Measurements from ENCODE around the gene MAB21L3.

Gene MAB21L3

DNA sequence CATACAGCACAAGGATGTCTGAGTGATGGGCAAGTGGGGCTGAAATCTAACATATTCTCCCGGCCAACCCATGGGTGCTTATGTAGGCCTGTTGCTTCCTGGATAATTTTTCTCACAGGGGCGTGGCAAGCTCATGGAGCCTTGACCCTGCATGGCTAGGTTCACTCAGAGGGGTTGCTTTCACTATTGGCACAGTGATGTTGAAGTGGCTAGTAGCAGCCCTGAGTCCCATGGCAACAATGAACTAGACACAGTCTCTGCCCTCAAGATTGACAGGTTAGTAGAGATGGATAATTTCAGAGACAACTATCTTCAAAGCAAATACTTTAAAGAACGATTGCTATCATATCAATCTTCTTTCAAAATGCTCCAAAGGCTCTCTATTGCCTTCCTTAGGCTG, 6.5 kb upstream of the MAB21L3 start:
- Histone ChIP-seq H3K9me3 (replicated peaks; ENCODE audit: insufficient read depth, low read length) (no peaks in the 10 kb centered on the region), H3K27me3 (replicated peaks; ENCODE audit: insufficient read depth, low read length) (no peaks in the 10 kb centered on the region), H4K20me1 (ENCODE audit: insufficient read depth, low read length) (no peaks in the 10 kb centered on the region), H2AFZ (ENCODE audit: low read length) (no peak overlapping the region), H3K79me2 (ENCODE audit: low read length) (no peaks in the 10 kb centered on the region), H3K4me2 (ENCODE audit: low read depth, low read length) (no peak overlapping the region), H3K4me1 (ENCODE audit: low read length) (peaks cover 26% of the 10 kb centered on the region), H3K36me3 (replicated peaks; ENCODE audit: insufficient read depth, low read length) (no peaks in the 10 kb centered on the region), H3K9me2 (replicated peaks; ENCODE audit: insufficient read depth, low read length) (no peaks in the 10 kb centered on the region), H3K27ac (ENCODE audit: low read length) (no peak overlapping the region), H3F3A (ENCODE audit: insufficient read depth, low read length) (no peaks in the 10 kb centered on the region), H3K9ac (ENCODE audit: low read length) (no peak overlapping the region), H3K4me3 (ENCODE audit: low read length) (no peak overlapping the region)
- TF ChIP-seq, protein P1, sequence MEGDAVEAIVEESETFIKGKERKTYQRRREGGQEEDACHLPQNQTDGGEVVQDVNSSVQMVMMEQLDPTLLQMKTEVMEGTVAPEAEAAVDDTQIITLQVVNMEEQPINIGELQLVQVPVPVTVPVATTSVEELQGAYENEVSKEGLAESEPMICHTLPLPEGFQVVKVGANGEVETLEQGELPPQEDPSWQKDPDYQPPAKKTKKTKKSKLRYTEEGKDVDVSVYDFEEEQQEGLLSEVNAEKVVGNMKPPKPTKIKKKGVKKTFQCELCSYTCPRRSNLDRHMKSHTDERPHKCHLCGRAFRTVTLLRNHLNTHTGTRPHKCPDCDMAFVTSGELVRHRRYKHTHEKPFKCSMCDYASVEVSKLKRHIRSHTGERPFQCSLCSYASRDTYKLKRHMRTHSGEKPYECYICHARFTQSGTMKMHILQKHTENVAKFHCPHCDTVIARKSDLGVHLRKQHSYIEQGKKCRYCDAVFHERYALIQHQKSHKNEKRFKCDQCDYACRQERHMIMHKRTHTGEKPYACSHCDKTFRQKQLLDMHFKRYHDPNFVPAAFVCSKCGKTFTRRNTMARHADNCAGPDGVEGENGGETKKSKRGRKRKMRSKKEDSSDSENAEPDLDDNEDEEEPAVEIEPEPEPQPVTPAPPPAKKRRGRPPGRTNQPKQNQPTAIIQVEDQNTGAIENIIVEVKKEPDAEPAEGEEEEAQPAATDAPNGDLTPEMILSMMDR (IDR thresholded peaks at IDR 0.05; ENCODE audit: low read length) = no peak
- TF ChIP-seq EZH2 (optimal IDR thresholded peaks at IDR 0.05; ENCODE audit: low read depth, low read length) (no peak), EZH2phosphoT487 (IDR thresholded peaks at IDR 0.05; ENCODE audit: low read length) (no peak)
- no peak for DNase-seq

DNA sequence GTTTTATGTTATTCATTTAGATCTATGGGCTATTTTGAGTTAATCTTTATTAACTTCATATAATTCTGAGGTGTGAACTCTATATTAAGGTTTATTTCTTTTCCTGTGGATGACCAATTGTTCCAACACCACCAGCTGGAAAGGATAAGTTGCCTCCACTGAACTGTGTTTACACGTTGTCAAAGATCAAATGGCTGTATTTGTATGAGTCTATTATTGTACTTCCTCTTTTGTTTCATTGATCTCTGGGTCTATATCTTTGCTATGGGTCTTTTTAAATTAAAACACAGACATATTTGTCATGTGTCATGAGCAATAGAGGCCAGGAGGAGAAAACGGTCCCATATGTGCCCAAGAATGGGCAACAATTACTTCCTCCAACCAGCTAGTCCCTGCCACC, 5.2 kb upstream of the MAB21L3 start:
- Histone ChIP-seq H2AFZ (ENCODE audit: low read length) (no peak overlapping the region), H3K4me1 (ENCODE audit: low read length) (peaks cover 24% of the 10 kb centered on the region), H3K9ac (ENCODE audit: low read length) (no peak overlapping the region), H3K36me3 (replicated peaks; ENCODE audit: insufficient read depth, low read length) (no peaks in the 10 kb centered on the region), H3K9me3 (replicated peaks; ENCODE audit: insufficient read depth, low read length) (no peaks in the 10 kb centered on the region), H3K4me2 (ENCODE audit: low read depth, low read length) (no peak overlapping the region), H3F3A (ENCODE audit: insufficient read depth, low read length) (no peaks in the 10 kb centered on the region), H4K20me1 (ENCODE audit: insufficient read depth, low read length) (no peaks in the 10 kb centered on the region), H3K4me3 (ENCODE audit: low read length) (no peak overlapping the region), H3K9me2 (replicated peaks; ENCODE audit: insufficient read depth, low read length) (no peaks in the 10 kb centered on the region), H3K27me3 (replicated peaks; ENCODE audit: insufficient read depth, low read length) (no peaks in the 10 kb centered on the region), H3K27ac (ENCODE audit: low read length) (no peak overlapping the region), H3K79me2 (ENCODE audit: low read length) (no peaks in the 10 kb centered on the region)
- no peak for DNase-seq
- TF ChIP-seq EZH2 (optimal IDR thresholded peaks at IDR 0.05; ENCODE audit: low read depth, low read length) = no peak
- no peak for TF ChIP-seq EZH2phosphoT487 (IDR thresholded peaks at IDR 0.05; ENCODE audit: low read length)
- TF ChIP-seq, protein P1 (IDR thresholded peaks at IDR 0.05; ENCODE audit: low read length) = no peak

DNA sequence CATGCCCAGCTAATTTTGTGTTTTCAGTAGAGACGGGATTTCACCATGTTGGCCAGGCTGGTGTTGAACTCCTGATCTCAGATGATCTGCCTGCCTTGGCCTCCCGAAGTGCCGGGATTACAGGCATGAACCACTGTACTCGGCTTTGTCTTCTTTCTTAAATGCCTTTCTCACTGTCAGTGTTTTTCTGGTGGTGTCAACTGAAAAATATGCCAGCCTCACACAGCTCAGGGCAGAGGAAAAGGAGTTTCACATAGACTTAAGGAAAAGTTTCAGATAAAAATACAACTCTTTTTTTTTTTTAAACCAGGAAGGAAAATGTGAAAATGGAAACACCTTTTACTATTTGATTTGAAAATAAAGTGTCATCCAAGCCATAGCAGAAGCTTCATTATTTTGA, 4.6 kb upstream of the MAB21L3 start:
- Histone ChIP-seq H3F3A (ENCODE audit: insufficient read depth, low read length) (no peaks in the 10 kb centered on the region), H3K4me1 (ENCODE audit: low read length) (peaks cover 23% of the 10 kb centered on the region), H3K9ac (ENCODE audit: low read length) (no peak overlapping the region), H3K79me2 (ENCODE audit: low read length) (no peaks in the 10 kb centered on the region), H3K27me3 (replicated peaks; ENCODE audit: insufficient read depth, low read length) (no peaks in the 10 kb centered on the region), H3K4me3 (ENCODE audit: low read length) (no peak overlapping the region), H4K20me1 (ENCODE audit: insufficient read depth, low read length) (no peaks in the 10 kb centered on the region), H3K4me2 (ENCODE audit: low read depth, low read length) (no peak overlapping the region), H2AFZ (ENCODE audit: low read length) (no peak overlapping the region), H3K9me2 (replicated peaks; ENCODE audit: insufficient read depth, low read length) (no peaks in the 10 kb centered on the region), H3K9me3 (replicated peaks; ENCODE audit: insufficient read depth, low read length) (no peaks in the 10 kb centered on the region), H3K36me3 (replicated peaks; ENCODE audit: insufficient read depth, low read length) (no peaks in the 10 kb centered on the region), H3K27ac (ENCODE audit: low read length) (no peak overlapping the region)
- DNase-seq = no peak
- TF ChIP-seq EZH2 (optimal IDR thresholded peaks at IDR 0.05; ENCODE audit: low read depth, low read length) (no peak), EZH2phosphoT487 (IDR thresholded peaks at IDR 0.05; ENCODE audit: low read length) (no peak)
- TF ChIP-seq, protein P1 (IDR thresholded peaks at IDR 0.05; ENCODE audit: low read length) = no peak

Measured in MM.1S (cell line).